Type B pancreatic cell (in vitro differentiated cells): ENCODE measurements around the gene TPO. TPM values are rescaled to one million over a fixed set of nuclear protein-coding genes. Genes with fewer than 3 reads are reported as not detected.
"Not testable (repeated sequence)": the region's sequence is repeated elsewhere in the genome, so short reads cannot be mapped to it uniquely, and the experiment has no call there.

Experiments used
- DNase-seq: peaks from one replicate; pipeline ENCODE4 v3.0.0; 2021; ENCODE audit warnings: mixed read lengths; ENCODE audit not compliant: unreplicated experiment; ENCODE audit errors: extremely low spot score
- H3K27ac Mint-ChIP-seq: 2 replicates; pipeline ENCODE4 v1.8.0; 2021; ENCODE audit warnings: mild to moderate bottlenecking, mixed read lengths
- H3K27me3 Mint-ChIP-seq: 2 replicates; pipeline ENCODE4 v1.8.0; 2021; ENCODE audit warnings: mixed read lengths
- H3K36me3 Mint-ChIP-seq: 2 replicates; pipeline ENCODE4 v1.8.0; 2021; ENCODE audit warnings: mixed read lengths
- H3K4me1 Mint-ChIP-seq: one replicate; pipeline ENCODE4 v1.8.0; 2021; ENCODE audit warnings: mixed read lengths; ENCODE audit not compliant: unreplicated experiment
- H3K4me3 Mint-ChIP-seq: 2 replicates; pipeline ENCODE4 v1.8.0; 2021; ENCODE audit warnings: mild to moderate bottlenecking, mixed read lengths
- H3K9me3 Mint-ChIP-seq: 2 replicates; pipeline ENCODE4 v1.8.0; 2021; ENCODE audit warnings: mixed read lengths
- CTCF ChIP-seq: fragments of 200-600 bp; sonication (generic); conservative IDR thresholded peaks from 2 replicates; pipeline ENCODE4 v1.5.0; 2021; ENCODE audit warnings: antibody characterized with exemption, mild to moderate bottlenecking
- total RNA-seq: library from RNA; stranded (reverse); gene quantifications from 2 replicates; pipeline ENCODE4 v1.2.1, GENCODE V29; 2021; ENCODE audit warnings: low replicate concordance

TPO gene
- total RNA-seq, 1 donor from 2014 or later = not detected

GRCh38 chr2:1514391-1515072 is 101.3 kb downstream of the TPO start:
- DNase-seq = no peak
- Mint-ChIP-seq H3K36me3 (no peaks in the 10 kb centered on the region), H3K27ac (no peak overlapping the region), H3K27me3 (peaks cover 13% of the 10 kb centered on the region), H3K4me3 (no peak overlapping the region), H3K9me3 (no peaks in the 10 kb centered on the region), H3K4me1 (peaks cover 4% of the 10 kb centered on the region)
- no peak for TF ChIP-seq CTCF

- no peaks in the 10 kb centered on the region for H3K9me3 Mint-ChIP-seq
- peaks cover 8% of the 10 kb centered on the region for H3K27me3 Mint-ChIP-seq
- DNase-seq = no peak
- TF ChIP-seq CTCF = no peak
- no peaks in the 10 kb centered on the region for H3K4me1 Mint-ChIP-seq
- H3K36me3 Mint-ChIP-seq = no peaks in the 10 kb centered on the region
- H3K27ac Mint-ChIP-seq = no peak overlapping the region
- no peak overlapping the region for H3K4me3 Mint-ChIP-seq
Observed at GRCh38 chr2:1515073-1515430, 101.8 kb downstream of the TPO start.

GRCh38 chr2:1515986-1516797 is 102.9 kb downstream of the TPO start:
- no peak for TF ChIP-seq CTCF
- DNase-seq = no peak
- Mint-ChIP-seq H3K27me3 (no peaks in the 10 kb centered on the region), H3K4me1 (no peaks in the 10 kb centered on the region), H3K27ac (no peak overlapping the region), H3K36me3 (no peaks in the 10 kb centered on the region), H3K9me3 (no peaks in the 10 kb centered on the region), H3K4me3 (no peak overlapping the region)

- no peak for TF ChIP-seq CTCF
- DNase-seq = no peak
- H3K27ac Mint-ChIP-seq = no peak overlapping the region
- no peaks in the 10 kb centered on the region for H3K4me1 Mint-ChIP-seq
- no peaks in the 10 kb centered on the region for H3K36me3 Mint-ChIP-seq
- no peak overlapping the region for H3K4me3 Mint-ChIP-seq
- no peaks in the 10 kb centered on the region for H3K9me3 Mint-ChIP-seq
- H3K27me3 Mint-ChIP-seq = no peaks in the 10 kb centered on the region
Observed at GRCh38 chr2:1516798-1517060, 103.5 kb downstream of the TPO start.

- H3K4me1 Mint-ChIP-seq, H3K27ac Mint-ChIP-seq, H3K36me3 Mint-ChIP-seq, DNase-seq, H3K9me3 Mint-ChIP-seq, H3K4me3 Mint-ChIP-seq, H3K27me3 Mint-ChIP-seq: not testable (repeated sequence)
Observed at GRCh38 chr2:1517291-1517690, 104.0 kb downstream of the TPO start.

- Mint-ChIP-seq H3K27ac (no peak overlapping the region), H3K36me3 (no peaks in the 10 kb centered on the region), H3K4me1 (no peaks in the 10 kb centered on the region), H3K9me3 (no peaks in the 10 kb centered on the region), H3K4me3 (no peak overlapping the region), H3K27me3 (peaks cover 4% of the 10 kb centered on the region)
- no peak for TF ChIP-seq CTCF
- DNase-seq = no peak
Observed at GRCh38 chr2:1517786-1518185, 104.5 kb downstream of the TPO start.
